Adrenal gland (tissue), 5 donors: ENCODE measurements around the gene PXDN.

Experiments used
- CTCF ChIP-seq, 6 experiments: fragments of 450-650 bp in 4 of 6; fragments of 200-600 bp in 2 of 6; sonication (generic) in 1 of 6; IDR thresholded peaks; 1 replicate in 5 of 6; 2 replicates in 1 of 6; pipeline versions ENCODE4 v1.5.1 to v1.8.0; 2016 to 2021; ENCODE audit warnings: antibody characterized with exemption in 6 of 6, mild to moderate bottlenecking in 2 of 6, moderate library complexity in 1 of 6
- POLR2A ChIP-seq, 2 donors: fragments of 450-650 bp; IDR thresholded peaks; one replicate each; pipeline ENCODE4 v1.6.1; 2017; ENCODE audit warnings: antibody characterized with exemption in 2 of 2, mild to moderate bottlenecking in 2 of 2, moderate library complexity in 1 of 2
- donor health status: DM: no; HTN: no; CAD: no.

GRCh38 chr2:1746174-1747064 lies 2.1 kb upstream of the PXDN start:
- TF ChIP-seq POLR2A (IDR thresholded peaks at IDR 0.05) = no peak
- no peak for TF ChIP-seq CTCF (IDR thresholded peaks at IDR 0.05)
